Neuronal stem cell (in vitro differentiated cells): Measurements from ENCODE around the gene P4HA3.

ENCODE experiments used
- DNase-seq: peaks from one replicate; pipeline ENCODE4 v3.0.0-alpha.2; 2013; ENCODE audit warnings: low spot score
- H2AFZ ChIP-seq: one replicate; pipeline ENCODE4 v1.6.1; 2013; ENCODE audit warnings: mild to moderate bottlenecking, low read length, inconsistent platforms
- H2AK5ac ChIP-seq: 2 replicates; pipeline ENCODE4 v1.6.1; 2013; ENCODE audit warnings: low read depth, mild to moderate bottlenecking, inconsistent platforms, low read length, moderate library complexity, mixed read lengths
- H2BK120ac ChIP-seq: 2 replicates; pipeline ENCODE4 v1.6.1; 2013; ENCODE audit warnings: low read depth, mild to moderate bottlenecking, inconsistent platforms, low read length, moderate library complexity, mixed read lengths
- H2BK12ac ChIP-seq: one replicate; pipeline ENCODE4 v1.6.1; 2013; ENCODE audit warnings: low read length, inconsistent platforms
- H2BK15ac ChIP-seq: 2 replicates; pipeline ENCODE4 v1.6.1; 2013; ENCODE audit warnings: mild to moderate bottlenecking, low read length, inconsistent platforms, mixed read lengths
- H2BK5ac ChIP-seq: one replicate; pipeline ENCODE4 v1.6.1; 2013; ENCODE audit warnings: inconsistent platforms, mild to moderate bottlenecking, low read length, moderate library complexity
- H3K14ac ChIP-seq: one replicate; pipeline ENCODE4 v1.6.1; 2013; ENCODE audit warnings: low read length, inconsistent platforms
- H3K18ac ChIP-seq: 2 replicates; pipeline ENCODE4 v1.6.1; 2013; ENCODE audit warnings: low read length, inconsistent platforms
- H3K23ac ChIP-seq: 2 replicates; pipeline ENCODE4 v1.6.1; 2013; ENCODE audit warnings: low read depth, mild to moderate bottlenecking, mixed read lengths, low read length, inconsistent platforms; ENCODE audit not compliant: poor library complexity
- H3K27ac ChIP-seq: replicated peaks from 3 replicates; pipeline ENCODE4 v1.5.1; 2013; ENCODE audit warnings: low read length, inconsistent platforms
- H3K27me3 ChIP-seq, 3 experiments: 2 replicates each; pipeline ENCODE4 v1.6.1; 2013; ENCODE audit warnings: low read length in 3 of 3, mild to moderate bottlenecking in 2 of 3, inconsistent platforms in 1 of 3, low read depth in 1 of 3, mixed read lengths in 1 of 3, moderate library complexity in 1 of 3; ENCODE audit not compliant: control insufficient read depth in 3 of 3, insufficient read depth in 3 of 3
- H3K36me3 ChIP-seq, 2 donors: replicated peaks in 1 of 2; 2 replicates each; pipeline ENCODE4 v1.6.1; 2013; ENCODE audit warnings: low read length in 2 of 2; ENCODE audit not compliant: control insufficient read depth in 2 of 2, insufficient read depth in 2 of 2
- H3K4ac ChIP-seq: 2 replicates; pipeline ENCODE4 v1.6.1; 2013; ENCODE audit warnings: inconsistent platforms, mild to moderate bottlenecking, low read length, moderate library complexity
- H3K4me1 ChIP-seq, 2 donors: 1 replicate in 1 of 2; 2 replicates in 1 of 2; pipeline ENCODE4 v1.6.1; 2013; ENCODE audit warnings: low read length in 2 of 2, low read depth in 1 of 2; ENCODE audit not compliant: control insufficient read depth in 2 of 2, insufficient read depth in 1 of 2
- H3K4me2 ChIP-seq: one replicate; pipeline ENCODE4 v1.6.1; 2013; ENCODE audit warnings: mild to moderate bottlenecking, low read length, inconsistent platforms; ENCODE audit not compliant: insufficient read depth, poor library complexity, severe bottlenecking
- H3K4me3 ChIP-seq, 2 donors: 2 replicates each; pipeline ENCODE4 v1.5.1; 2013; ENCODE audit warnings: low read length in 2 of 2, mild to moderate bottlenecking in 2 of 2, inconsistent platforms in 1 of 2, moderate library complexity in 1 of 2
- H3K79me1 ChIP-seq: one replicate; pipeline ENCODE4 v1.6.1; 2013; ENCODE audit warnings: low read depth, mild to moderate bottlenecking, inconsistent platforms, low read length, moderate library complexity
- H3K9ac ChIP-seq: one replicate; pipeline ENCODE4 v1.6.1; 2013; ENCODE audit warnings: mild to moderate bottlenecking, low read depth, low read length, inconsistent platforms; ENCODE audit not compliant: poor library complexity
- H3K9me3 ChIP-seq, 2 donors: replicated peaks in 1 of 2; 2 replicates each; pipeline versions ENCODE3 to v1.6.1; 2013; ENCODE audit warnings: low read length in 2 of 2, mild to moderate bottlenecking in 2 of 2, inconsistent platforms in 1 of 2, low read depth in 1 of 2, mixed read lengths in 1 of 2, moderate library complexity in 1 of 2; ENCODE audit not compliant: control insufficient read depth in 2 of 2, insufficient read depth in 1 of 2
- H4K8ac ChIP-seq: one replicate; pipeline ENCODE4 v1.6.1; 2013; ENCODE audit warnings: low read depth, mild to moderate bottlenecking, inconsistent platforms, low read length, moderate library complexity
- H4K91ac ChIP-seq: one replicate; pipeline ENCODE4 v1.6.1; 2013; ENCODE audit warnings: low read length, low read depth, mild to moderate bottlenecking, inconsistent platforms; ENCODE audit not compliant: poor library complexity
- WGBS, 2 donors: extraction: QIAGEN DNeasy Blood & Tissue Kit; methylation state at CpG; one replicate each; pipeline ENCODE4 v1.1.7; 2013; ENCODE audit warnings: missing lambda C conversion rate in 2 of 2, mixed read lengths in 1 of 2; ENCODE audit not compliant: insufficient read length in 2 of 2, insufficient replicate concordance in 1 of 2; ENCODE audit errors: extremely low coverage in 2 of 2; 5-methylcytosine and 5-hydroxymethylcytosine counted together

Gene P4HA3

GRCh38 chr11:74237541-74237940 lies 73.9 kb downstream of the P4HA3 start:
- no CpG with 5 or more reads among the region's 2 CpGs for WGBS, 2 donors
- no peak overlapping the region for H3K4me3 ChIP-seq
- no peaks in the 10 kb centered on the region for H3K79me1 ChIP-seq
- H3K27me3 ChIP-seq, result no peaks in the 10 kb centered on the region
- H3K9me3 ChIP-seq, result no peaks in the 10 kb centered on the region
- DNase-seq, result no peak
- H3K23ac ChIP-seq, result no peak overlapping the region
- H3K4ac ChIP-seq, result no peak overlapping the region
- no peak overlapping the region for H2BK5ac ChIP-seq
- H4K91ac ChIP-seq, result no peak overlapping the region
- no peak overlapping the region for H3K27ac ChIP-seq
- no peaks in the 10 kb centered on the region for H3K4me1 ChIP-seq
- H2BK12ac ChIP-seq, result no peak overlapping the region
- H2BK120ac ChIP-seq, result no peak overlapping the region
- H3K36me3 ChIP-seq, result peaks cover 2 to 94% of the 10 kb centered on the region in 2 donors
- no peak overlapping the region for H3K14ac ChIP-seq
- no peak overlapping the region for H3K4me2 ChIP-seq
- no peak overlapping the region for H2AFZ ChIP-seq
- H2AK5ac ChIP-seq, result no peak overlapping the region
- H4K8ac ChIP-seq, result no peak overlapping the region
- no peak overlapping the region for H3K18ac ChIP-seq
- no peak overlapping the region for H3K9ac ChIP-seq
- H2BK15ac ChIP-seq, result no peak overlapping the region

GRCh38 chr11:74235121-74235520 lies 76.3 kb downstream of the P4HA3 start:
- Histone ChIP-seq H3K27me3 (no peaks in the 10 kb centered on the region), H3K4me1 (no peaks in the 10 kb centered on the region), H2BK5ac (no peak overlapping the region), H3K14ac (no peak overlapping the region), H2AFZ (no peak overlapping the region), H3K79me1 (no peaks in the 10 kb centered on the region), H3K4me3 (no peak overlapping the region), H3K18ac (no peak overlapping the region), H4K91ac (no peak overlapping the region), H3K9me3 (no peaks in the 10 kb centered on the region), H4K8ac (no peak overlapping the region), H2BK120ac (no peak overlapping the region), H2BK15ac (no peak overlapping the region), H3K4me2 (no peak overlapping the region), H3K9ac (no peak overlapping the region), H2AK5ac (no peak overlapping the region), H3K27ac (no peak overlapping the region), H2BK12ac (no peak overlapping the region), H3K4ac (no peak overlapping the region), H3K36me3 (peaks cover 4 to 95% of the 10 kb centered on the region in 2 donors), H3K23ac (no peak overlapping the region)
- DNase-seq, result no peak
- WGBS, 2 donors, result no CpG with 5 or more reads among the region's 4 CpGs

- Histone ChIP-seq H2AK5ac (no peak overlapping the region), H3K36me3 (peaks cover 4 to 95% of the 10 kb centered on the region in 2 donors), H3K14ac (no peak overlapping the region), H3K27ac (no peak overlapping the region), H3K4me2 (no peak overlapping the region), H3K9me3 (no peaks in the 10 kb centered on the region), H3K27me3 (no peaks in the 10 kb centered on the region), H3K4me1 (no peaks in the 10 kb centered on the region), H2BK5ac (no peak overlapping the region), H3K9ac (no peak overlapping the region), H2BK120ac (no peak overlapping the region), H3K79me1 (no peaks in the 10 kb centered on the region), H2BK15ac (no peak overlapping the region), H4K8ac (no peak overlapping the region), H2BK12ac (no peak overlapping the region), H2AFZ (no peak overlapping the region), H3K23ac (no peak overlapping the region), H4K91ac (no peak overlapping the region), H3K18ac (no peak overlapping the region), H3K4me3 (no peak overlapping the region), H3K4ac (no peak overlapping the region)
- 100% methylated on average over 2 of the region's 3 CpGs; no CpG with 5 or more reads in 1 of the 2 donors for WGBS, 2 donors
- DNase-seq, result no peak
Observed at GRCh38 chr11:74233683-74234082, 77.8 kb downstream of the P4HA3 start.

- Histone ChIP-seq H3K9me3 (no peaks in the 10 kb centered on the region), H2BK5ac (no peak overlapping the region), H3K27me3 (no peaks in the 10 kb centered on the region), H4K91ac (no peak overlapping the region), H3K4ac (no peak overlapping the region), H2BK15ac (no peak overlapping the region), H2BK12ac (no peak overlapping the region), H3K4me2 (no peak overlapping the region), H3K36me3 (peaks cover 4 to 91% of the 10 kb centered on the region in 2 donors), H3K18ac (no peak overlapping the region), H3K4me3 (no peak overlapping the region), H2AK5ac (no peak overlapping the region), H3K9ac (no peak overlapping the region), H3K79me1 (no peaks in the 10 kb centered on the region), H3K27ac (no peak overlapping the region), H3K14ac (no peak overlapping the region), H2BK120ac (no peak overlapping the region), H3K23ac (no peak overlapping the region), H2AFZ (no peak overlapping the region), H4K8ac (no peak overlapping the region), H3K4me1 (no peaks in the 10 kb centered on the region)
- DNase-seq, result no peak
- WGBS, 2 donors, result no CpG with 5 or more reads among the region's 6 CpGs
Observed at GRCh38 chr11:74232311-74232950, 79.0 kb downstream of the P4HA3 start.
